Measurements from ENCODE around the gene PIGN. TPM values are rescaled to one million over a fixed set of nuclear protein-coding genes. Genes with fewer than 3 reads are reported as not detected.

The PIGN gene
- total and polyA plus RNA-seq, 2 of the 8 experiments (the other 6 are each of a cell fraction or from before 2014, with no cell fraction given) = 20.9 to 26.3 TPM

DNA sequence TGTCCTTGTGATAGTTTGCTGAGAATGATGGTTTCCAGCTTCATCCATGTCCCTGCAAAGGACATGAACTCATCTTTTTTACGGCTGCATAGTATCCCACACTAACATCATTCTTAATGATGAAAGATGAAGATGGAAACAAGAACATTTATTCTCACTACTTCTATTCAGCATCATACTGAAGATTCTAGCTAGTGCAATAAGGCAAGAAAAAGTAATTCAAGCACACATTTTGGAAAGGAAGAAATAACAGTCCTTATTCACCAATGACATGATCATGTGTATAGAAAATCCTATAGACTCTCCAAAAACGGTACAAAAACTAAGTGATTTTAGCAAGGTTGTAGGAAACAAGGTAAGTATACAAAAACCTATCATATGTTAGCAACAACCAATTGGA lies 37.4 kb upstream of the PIGN start:
- Histone ChIP-seq H4K91ac (replicated peaks; ENCODE audit: insufficient read length, low read length) (no peak overlapping the region), H4K5ac (ENCODE audit: insufficient read length, low read depth, low read length) (no peak overlapping the region), H3K9me3 (ENCODE audit: insufficient read depth in 2 of 2, low read depth in 1 of 2, low read length in 1 of 2) (peaks cover 5% of the 10 kb centered on the region in 2 experiments; a peak in 3 of 4 replicates), H4K8ac (ENCODE audit: extremely low read depth, insufficient read depth, low read length) (no peak overlapping the region), H3K79me1 (ENCODE audit: low read depth, low read length) (no peaks in the 10 kb centered on the region), H2BK120ac (replicated peaks; ENCODE audit: low read depth, low read length) (no peak overlapping the region), H3K4me3 (ENCODE audit: extremely low read depth in 1 of 4, insufficient read depth in 2 of 4, low read depth in 3 of 4, low read length in 4 of 4) (no peak overlapping the region), H2AFZ (ENCODE audit: low read length) (no peak overlapping the region), H3K14ac (ENCODE audit: insufficient read length) (no peak overlapping the region), H3K56ac (replicated peaks; ENCODE audit: insufficient read length, low read depth, low read length) (no peak overlapping the region), H2BK5ac (ENCODE audit: low read depth, low read length) (no peak overlapping the region), H3K36me3 (ENCODE audit: control insufficient read depth in 2 of 4, insufficient read depth in 4 of 4, low read length in 3 of 4) (peaks cover 0 to 43% (median 18%) of the 10 kb centered on the region in 4 experiments; a peak in 5 of 8 replicates), H2AK5ac (ENCODE audit: low read depth, low read length) (no peak overlapping the region), H3K9ac (replicated peaks in 1 of 4; ENCODE audit: extremely low read depth in 1 of 4, low read depth in 3 of 4, low read length in 3 of 4) (no peak overlapping the region), H3K4me2 (ENCODE audit: insufficient read depth in 1 of 2, low read depth in 2 of 2, low read length in 2 of 2) (no peak overlapping the region), H3K27ac (ENCODE audit: low read depth, low read length) (no peak overlapping the region), H2BK15ac (ENCODE audit: low read length) (no peak overlapping the region), H3K23me2 (ENCODE audit: low read depth, low read length) (no peaks in the 10 kb centered on the region), H4K20me1 (replicated peaks in 1 of 2; ENCODE audit: control insufficient read depth in 1 of 2, insufficient read depth in 2 of 2, low read length in 2 of 2) (no peaks in the 10 kb centered on the region), H3K23ac (ENCODE audit: insufficient read length) (no peak overlapping the region), H2BK12ac (ENCODE audit: low read depth, low read length) (no peak overlapping the region), H3K79me2 (ENCODE audit: control insufficient read depth in 1 of 2, insufficient read depth in 2 of 2, low read length in 2 of 2) (0 out of 4 replicates have a peak, but pooled peaks cover 0 to 3% of the 10 kb centered on the region in 2 experiments), H3K4me1 (replicated peaks in 1 of 4; ENCODE audit: control insufficient read depth in 3 of 4, insufficient read depth in 4 of 4, low read length in 3 of 4) (no peaks in the 10 kb centered on the region), H3K18ac (ENCODE audit: extremely low read depth, low read length) (no peak overlapping the region), H3K27me3 (replicated peaks in 1 of 4; ENCODE audit: control insufficient read depth in 3 of 4, extremely low read depth in 1 of 4, insufficient read depth in 3 of 4, low read length in 3 of 4) (no peaks in the 10 kb centered on the region), H2BK20ac (ENCODE audit: low read length) (no peak overlapping the region), H3K4ac (replicated peaks; ENCODE audit: insufficient read length, low read depth, low read length) (no peak overlapping the region)
- WGBS, 2 experiments (ENCODE audit: extremely low coverage in 1 of 2, insufficient coverage in 1 of 2, insufficient read length in 1 of 2, insufficient replicate concordance in 2 of 2, low coverage in 1 of 2, low lambda C conversion rate in 2 of 2, missing lambda C conversion rate in 1 of 2) = 88% methylated on average over 2 of the region's 2 CpGs; no CpG with 5 or more reads in 1 of the 2 experiments
- FAIRE-seq = no peak
- CTCF ChIA-PET (ENCODE audit: partially characterized antibody) = interaction anchor here (0.6 kb wide), 1 partner anchor 303 kb away, joined by 3 read pairs; no protein-coding TSS in a partner anchor
- TF ChIP-seq SIN3A (conservative IDR thresholded peaks at IDR 0.05 in 1 of 2, IDR thresholded peaks at IDR 0.05 in 1 of 2; ENCODE audit: low read depth in 1 of 2, low read length in 2 of 2) = no peak
- no peak for DNase-seq (ENCODE audit: low read depth in 1 of 2, low spot score in 2 of 2)
- POLR2A ChIA-PET (ENCODE audit: partially characterized antibody) = no interaction called here

Data from H1 (cell line).